ENCODE measurements around the gene PARP15.
"Not testable (repeated sequence)": the region's sequence is repeated elsewhere in the genome, so short reads cannot be mapped to it uniquely, and the experiment has no call there.

PARP15 gene

GRCh38 chr3:122577409-122578031 lies at the start of gene PARP15:
Gene PARP15 (plus strand): TSS chr3:122577650. CDS start chr3:122577668, 18 bp downstream.
- peak; percentile 54 for DNase-seq (ENCODE audit: low spot score)

GRCh38 chr3:122530164-122530563 lies 47.3 kb upstream of the PARP15 start:
- DNase-seq (ENCODE audit: low spot score) = no peak

- no peak for DNase-seq (ENCODE audit: low spot score)
Measured at GRCh38 chr3:122533480-122533879, 44.0 kb upstream of the PARP15 start.

- DNase-seq (ENCODE audit: low spot score) = peak; percentile 77
Measured at GRCh38 chr3:122533931-122534334, 43.5 kb upstream of the PARP15 start.

- no peak for DNase-seq (ENCODE audit: low spot score)
Measured at GRCh38 chr3:122535964-122536631, 41.4 kb upstream of the PARP15 start.

- no peak for DNase-seq (ENCODE audit: low spot score)
Measured at GRCh38 chr3:122536632-122537001, 40.8 kb upstream of the PARP15 start.

- no peak for DNase-seq (ENCODE audit: low spot score)
Measured at GRCh38 chr3:122538956-122539490, 38.4 kb upstream of the PARP15 start.

- DNase-seq (ENCODE audit: low spot score) = no peak
Measured at GRCh38 chr3:122546151-122546550, 31.3 kb upstream of the PARP15 start.

GRCh38 chr3:122548076-122548475 lies 29.4 kb upstream of the PARP15 start:
- DNase-seq (ENCODE audit: low spot score) = no peak

GRCh38 chr3:122548619-122549018 lies 28.8 kb upstream of the PARP15 start:
- no peak for DNase-seq (ENCODE audit: low spot score)

- DNase-seq (ENCODE audit: low spot score) = no peak
Measured at GRCh38 chr3:122553171-122553570, 24.3 kb upstream of the PARP15 start.

GRCh38 chr3:122555275-122556071 lies 22.0 kb upstream of the PARP15 start:
- DNase-seq (ENCODE audit: low spot score) = peak; percentile 16

- DNase-seq (ENCODE audit: low spot score) = no peak
Measured at GRCh38 chr3:122557356-122557755, 20.1 kb upstream of the PARP15 start.

- DNase-seq (ENCODE audit: low spot score) = no peak
Measured at GRCh38 chr3:122558605-122559004, 18.8 kb upstream of the PARP15 start.

- no peak for DNase-seq (ENCODE audit: low spot score)
Measured at GRCh38 chr3:122559906-122560305, 17.5 kb upstream of the PARP15 start.

- DNase-seq (ENCODE audit: low spot score) = peak; percentile 68
Measured at GRCh38 chr3:122560680-122561079, 16.8 kb upstream of the PARP15 start.

GRCh38 chr3:122562923-122563716 lies 14.3 kb upstream of the PARP15 start:
- peak; percentile 26 for DNase-seq (ENCODE audit: low spot score)

GRCh38 chr3:122563717-122564025 lies 13.8 kb upstream of the PARP15 start:
- DNase-seq (ENCODE audit: low spot score) = peak; percentile 41

- peak; percentile 95 for DNase-seq (ENCODE audit: low spot score)
Measured at GRCh38 chr3:122564155-122564912, 13.1 kb upstream of the PARP15 start, which contains the start of the genes DTX3L and PARP9. Gene DTX3L (plus strand): TSS chr3:122564338. CDS start chr3:122564427, 89 bp downstream. Gene PARP9 (minus strand): TSS chr3:122564300. CDS start chr3:122559620, 4,680 bp downstream.

- DNase-seq (ENCODE audit: low spot score) = not testable (repeated sequence)
Measured at GRCh38 chr3:122568131-122568530, 9.3 kb upstream of the PARP15 start.

GRCh38 chr3:122568755-122569154 lies 8.7 kb upstream of the PARP15 start:
- DNase-seq (ENCODE audit: low spot score) = no peak
